Esophagus muscularis mucosa (tissue), 4 donors: ENCODE data around the gene IL15RA. TPM values are rescaled to one million over a fixed set of nuclear protein-coding genes. Genes with fewer than 3 reads are reported as not detected.

Experiments used
- DNase-seq: peaks from one replicate; pipeline ENCODE4 v3.0.0-alpha.2; 2017; ENCODE audit errors: extremely low spot score
- H3K27ac ChIP-seq, 4 donors: fragments of 200-600 bp; sonication (generic); replicated peaks in 1 of 4; 1 replicate in 3 of 4; 2 replicates in 1 of 4; pipeline ENCODE4 v1.5.1; 2016 to 2019; ENCODE audit warnings: mild to moderate bottlenecking in 1 of 4
- H3K27me3 ChIP-seq, 4 donors: fragments of 200-600 bp; sonication (generic); one replicate each; pipeline versions ENCODE4 v1.5.1 to v1.6.0; 2016 to 2019
- H3K36me3 ChIP-seq, 4 donors: fragments of 200-600 bp; sonication (generic); one replicate each; pipeline ENCODE4 v1.5.1; 2016 to 2019
- H3K4me1 ChIP-seq, 4 donors: fragments of 200-600 bp; sonication (generic); one replicate each; pipeline ENCODE4 v1.5.1; 2016 to 2019
- H3K4me3 ChIP-seq, 4 donors: fragments of 200-600 bp; sonication (generic); 1 replicate in 2 of 4; 2 replicates in 2 of 4; pipeline ENCODE4 v1.5.1; 2016 to 2019; ENCODE audit warnings: mild to moderate bottlenecking in 4 of 4, moderate library complexity in 1 of 4
- H3K9me3 ChIP-seq, 4 donors: fragments of 200-600 bp; sonication (generic); 1 replicate in 3 of 4; 2 replicates in 1 of 4; pipeline ENCODE4 v1.5.1; 2016 to 2019
- EP300 ChIP-seq: sonication (generic); formaldehyde crosslinking; IDR thresholded peaks from one replicate; pipeline ENCODE4 v1.6.1; 2017; ENCODE audit warnings: antibody characterized with exemption
- POLR2A ChIP-seq: fragments of 450-650 bp; IDR thresholded peaks from one replicate; pipeline ENCODE4 v1.6.1; 2017; ENCODE audit warnings: antibody characterized with exemption, moderate library complexity, mild to moderate bottlenecking, low read depth
- POLR2AphosphoS5 ChIP-seq, 2 donors: sonication (generic); formaldehyde crosslinking; IDR thresholded peaks; one replicate each; pipeline ENCODE4 v1.6.1; 2017; ENCODE audit warnings: antibody characterized with exemption in 2 of 2
- WGBS: methylation state at CpG from one replicate; pipeline ENCODE4 v1.1.5; 2018; 5-methylcytosine and 5-hydroxymethylcytosine counted together
- intact Hi-C: fragments of 100-400 bp; cut with DNase I; formaldehyde crosslinking; loops from one replicate; pipeline ENCODE4 v1.15.1; 2023
- total RNA-seq, 4 donors: library from RNA; depleted of rRNA; stranded (reverse); fragments of >200 nt; gene quantifications; one replicate each; pipeline versions ENCODE4 v1.1.0 to v1.2.1, GENCODE V29; 2016
- TF ChIP-seq, protein P1 (sequence below), 3 experiments: fragments of 200-600 bp in 2 of 3; fragments of 450-650 bp in 1 of 3; sonication (generic) in 2 of 3; IDR thresholded peaks; one replicate each; pipeline ENCODE4 v1.5.1; 2017 to 2019; ENCODE audit warnings: antibody characterized with exemption in 3 of 3, mild to moderate bottlenecking in 2 of 3, moderate library complexity in 1 of 3

Gene IL15RA
- total RNA-seq, 4 donors from 2014 or later: 19.5 to 30.1 (median 24.2) TPM

DNA sequence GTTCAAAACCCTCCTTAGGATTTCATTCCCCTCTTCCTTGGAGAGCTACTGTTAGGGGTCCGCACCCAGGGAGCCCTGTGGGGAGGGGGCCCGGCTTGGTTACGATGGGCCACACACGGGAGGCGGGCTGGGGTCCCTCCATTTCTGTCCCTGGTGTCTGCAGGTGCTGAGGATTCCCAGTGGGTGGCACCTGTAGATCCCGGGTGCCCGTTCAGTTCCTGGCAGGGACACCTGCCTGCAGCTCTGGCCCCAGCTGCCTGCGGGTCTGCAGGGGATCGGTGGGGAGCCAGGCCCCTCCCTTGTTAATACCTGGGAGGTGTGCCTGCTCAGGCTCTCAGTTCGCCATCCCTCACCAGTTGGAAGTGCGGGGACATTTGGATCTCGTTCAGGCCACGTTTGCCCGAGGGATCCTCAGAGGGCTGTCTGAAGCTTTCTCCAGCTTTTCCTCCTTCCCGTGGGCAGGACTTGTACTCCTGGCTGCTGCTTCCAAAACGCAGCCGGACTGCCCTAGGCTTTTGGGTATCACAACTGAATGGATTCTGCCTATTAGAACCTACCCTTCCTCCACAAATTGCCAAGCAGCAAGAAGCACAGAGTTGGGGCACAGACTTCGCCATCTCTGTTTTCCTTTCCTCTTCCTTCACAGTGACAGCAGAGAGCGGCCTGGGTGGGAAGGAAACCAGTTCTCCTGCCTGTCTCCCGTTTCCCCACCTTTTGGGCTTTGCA, 22.3 kb upstream of the IL15RA start:
- Histone ChIP-seq H3K4me3 (no peak overlapping the region), H3K36me3 (no peaks in the 10 kb centered on the region), H3K9me3 (peaks cover 0 to 4% (median 0%) of the 10 kb centered on the region in 4 donors), H3K27ac (no peak overlapping the region), H3K27me3 (no peaks in the 10 kb centered on the region), H3K4me1 (no peaks in the 10 kb centered on the region)
- TF ChIP-seq POLR2AphosphoS5 (IDR thresholded peaks at IDR 0.05) (no peak), POLR2A (no peak)
- TF ChIP-seq, protein P1, sequence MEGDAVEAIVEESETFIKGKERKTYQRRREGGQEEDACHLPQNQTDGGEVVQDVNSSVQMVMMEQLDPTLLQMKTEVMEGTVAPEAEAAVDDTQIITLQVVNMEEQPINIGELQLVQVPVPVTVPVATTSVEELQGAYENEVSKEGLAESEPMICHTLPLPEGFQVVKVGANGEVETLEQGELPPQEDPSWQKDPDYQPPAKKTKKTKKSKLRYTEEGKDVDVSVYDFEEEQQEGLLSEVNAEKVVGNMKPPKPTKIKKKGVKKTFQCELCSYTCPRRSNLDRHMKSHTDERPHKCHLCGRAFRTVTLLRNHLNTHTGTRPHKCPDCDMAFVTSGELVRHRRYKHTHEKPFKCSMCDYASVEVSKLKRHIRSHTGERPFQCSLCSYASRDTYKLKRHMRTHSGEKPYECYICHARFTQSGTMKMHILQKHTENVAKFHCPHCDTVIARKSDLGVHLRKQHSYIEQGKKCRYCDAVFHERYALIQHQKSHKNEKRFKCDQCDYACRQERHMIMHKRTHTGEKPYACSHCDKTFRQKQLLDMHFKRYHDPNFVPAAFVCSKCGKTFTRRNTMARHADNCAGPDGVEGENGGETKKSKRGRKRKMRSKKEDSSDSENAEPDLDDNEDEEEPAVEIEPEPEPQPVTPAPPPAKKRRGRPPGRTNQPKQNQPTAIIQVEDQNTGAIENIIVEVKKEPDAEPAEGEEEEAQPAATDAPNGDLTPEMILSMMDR (IDR thresholded peaks at IDR 0.05): no peak
- WGBS: 74% methylated on average over 17 of the region's 20 CpGs
- intact Hi-C loops: no loop called here
- DNase-seq: peak; percentile 75

DNA sequence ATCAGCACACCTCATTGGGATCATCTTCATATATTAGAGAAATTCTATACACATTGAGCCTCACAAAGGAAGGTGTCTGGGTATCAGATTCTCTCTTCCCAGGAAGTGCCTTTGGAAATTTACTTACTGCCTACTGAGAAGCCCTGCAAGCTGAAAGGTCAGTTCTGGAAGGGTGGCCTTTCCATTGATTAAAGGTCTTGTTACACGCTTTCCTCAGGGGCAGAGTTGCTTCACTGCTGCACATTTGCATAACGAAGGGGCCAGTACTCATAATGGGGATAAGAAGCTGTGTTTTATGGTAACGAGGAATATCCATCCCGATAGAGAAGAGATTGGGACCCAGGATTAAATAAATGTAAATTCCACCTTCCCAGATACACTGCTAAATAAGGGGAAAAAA, 19.4 kb upstream of the IL15RA start:
- TF ChIP-seq POLR2AphosphoS5 (IDR thresholded peaks at IDR 0.05) (no peak), EP300 (no peak), POLR2A (no peak)
- TF ChIP-seq, protein P1 (IDR thresholded peaks at IDR 0.05): no peak
- intact Hi-C loops: no loop called here

DNA sequence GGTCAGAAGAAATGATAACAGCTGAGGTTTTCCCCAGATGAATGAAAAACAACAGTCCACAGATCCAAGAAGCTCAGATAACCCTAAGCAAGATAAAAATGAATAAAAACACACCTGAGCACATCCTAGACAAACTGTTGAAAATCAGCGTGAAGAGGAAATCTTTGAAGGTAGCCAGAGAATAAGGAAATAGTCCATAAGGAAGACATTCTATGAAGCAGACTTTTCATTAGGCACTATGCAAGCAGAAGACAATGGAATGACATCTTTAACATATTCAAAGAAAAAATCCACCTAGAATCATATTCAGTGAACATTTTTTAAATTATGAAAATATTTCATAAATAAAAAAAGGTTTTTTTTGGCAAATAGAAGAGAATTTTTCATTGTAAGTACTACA, 15.1 kb upstream of the IL15RA start:
- intact Hi-C loops: no loop called here
- peaks cover 0 to 22% (median 9%) of the 10 kb centered on the region in 4 donors for H3K9me3 ChIP-seq
- WGBS: 89% methylated on average over 1 of the region's 1 CpG
- H3K4me3 ChIP-seq: no peak overlapping the region
- H3K27ac ChIP-seq: no peak overlapping the region
- H3K36me3 ChIP-seq: no peaks in the 10 kb centered on the region
- TF ChIP-seq EP300 (no peak), POLR2AphosphoS5 (IDR thresholded peaks at IDR 0.05) (no peak), POLR2A (no peak)
- TF ChIP-seq, protein P1 (IDR thresholded peaks at IDR 0.05): no peak
- H3K27me3 ChIP-seq: no peaks in the 10 kb centered on the region
- DNase-seq: no peak
- H3K4me1 ChIP-seq: peaks cover 0 to 2% (median 0%) of the 10 kb centered on the region in 4 donors

More for the DNA sequence above, 19.4 kb upstream of the IL15RA start:
- Histone ChIP-seq H3K4me1 (no peaks in the 10 kb centered on the region), H3K27me3 (no peaks in the 10 kb centered on the region), H3K36me3 (no peaks in the 10 kb centered on the region), H3K27ac (no peak overlapping the region), H3K9me3 (peaks cover 0 to 19% (median 7%) of the 10 kb centered on the region in 4 donors), H3K4me3 (no peak overlapping the region)
- WGBS: 86% methylated on average over 4 of the region's 4 CpGs
- DNase-seq: no peak

DNA sequence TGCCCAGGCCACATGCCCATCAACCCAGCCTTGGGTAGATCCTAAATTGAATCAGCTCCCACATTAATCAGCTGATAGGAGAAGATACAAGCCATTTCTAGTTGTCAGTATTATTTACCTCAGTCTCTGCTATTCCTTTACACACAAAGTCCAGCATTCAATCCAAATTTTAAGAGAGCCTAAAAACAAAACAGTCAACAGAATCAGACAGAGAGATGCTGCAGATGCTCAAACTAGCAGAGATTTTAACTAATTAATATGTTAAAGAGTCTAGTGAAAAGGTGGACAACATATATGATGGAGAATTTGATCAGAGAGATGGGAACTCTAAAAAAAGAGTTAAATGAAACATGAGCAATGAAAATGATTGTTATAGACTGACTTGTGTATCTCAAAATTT, 14.4 kb upstream of the IL15RA start:
- H3K4me3 ChIP-seq: no peak overlapping the region
- peaks cover 0 to 8% (median 0%) of the 10 kb centered on the region in 4 donors for H3K4me1 ChIP-seq
- TF ChIP-seq EP300 (no peak), POLR2AphosphoS5 (IDR thresholded peaks at IDR 0.05) (no peak), POLR2A (no peak)
- TF ChIP-seq, protein P1 (IDR thresholded peaks at IDR 0.05): no peak
- no peak for DNase-seq
- no peaks in the 10 kb centered on the region for H3K27me3 ChIP-seq
- no peak overlapping the region for H3K27ac ChIP-seq
- intact Hi-C loops: no loop called here
- H3K36me3 ChIP-seq: no peaks in the 10 kb centered on the region
- peaks cover 0 to 22% (median 9%) of the 10 kb centered on the region in 4 donors for H3K9me3 ChIP-seq
